HG03159 (cell line): Measurements from ENCODE around the gene VPS13D.
"Not testable (repeated sequence)": the region's sequence is repeated elsewhere in the genome, so short reads cannot be mapped to it uniquely, and the experiment has no call there.

Experiments
- ATAC-seq: cut with Tn5 transposase; IDR thresholded peaks from one replicate; pipeline ENCODE4 v1.9.1; 2021; ENCODE audit warnings: mild to moderate bottlenecking, moderate library complexity; ENCODE audit not compliant: unreplicated experiment

VPS13D gene

GRCh38 chr1:12359359-12360133, 129.7 kb downstream of the VPS13D start:
- ATAC-seq, result no peak

- ATAC-seq, result no peak
These were observed 138.8 kb downstream of the VPS13D start for GRCh38 chr1:12368646-12369045.

- no peak for ATAC-seq
These were observed 139.4 kb downstream of the VPS13D start for GRCh38 chr1:12369258-12369657.

- ATAC-seq, result no peak
These were observed 140.6 kb downstream of the VPS13D start for GRCh38 chr1:12370333-12370975.

- no peak for ATAC-seq
These were observed 141.2 kb downstream of the VPS13D start for GRCh38 chr1:12371053-12371452.

GRCh38 chr1:12372180-12372579, 142.3 kb downstream of the VPS13D start:
- no peak for ATAC-seq

- ATAC-seq, result no peak
These were observed 142.9 kb downstream of the VPS13D start for GRCh38 chr1:12372761-12373160.

GRCh38 chr1:12375133-12375829, 145.5 kb downstream of the VPS13D start:
- ATAC-seq, result no peak

GRCh38 chr1:12376236-12377045, 146.6 kb downstream of the VPS13D start:
- no peak for ATAC-seq

- no peak for ATAC-seq
These were observed 150.8 kb downstream of the VPS13D start for GRCh38 chr1:12380326-12381249.

- ATAC-seq, result no peak
These were observed 153.2 kb downstream of the VPS13D start for GRCh38 chr1:12383001-12383400.

GRCh38 chr1:12383786-12384185, 154.0 kb downstream of the VPS13D start:
- ATAC-seq, result no peak

GRCh38 chr1:12384836-12385456, 155.1 kb downstream of the VPS13D start:
- ATAC-seq, result no peak

- no peak for ATAC-seq
These were observed 156.3 kb downstream of the VPS13D start for GRCh38 chr1:12386130-12386529.

- no peak for ATAC-seq
These were observed 157.8 kb downstream of the VPS13D start for GRCh38 chr1:12387641-12388040.

GRCh38 chr1:12390296-12390695, 160.5 kb downstream of the VPS13D start:
- not testable (repeated sequence) for ATAC-seq

GRCh38 chr1:12397462-12398450, 167.9 kb downstream of the VPS13D start:
- ATAC-seq, result no peak

GRCh38 chr1:12398479-12398878, 168.6 kb downstream of the VPS13D start:
- no peak for ATAC-seq
